HG03342 (cell line): ENCODE results near the gene MICALL2.

ENCODE experiments used
- ATAC-seq: cut with Tn5 transposase; IDR thresholded peaks from one replicate; pipeline ENCODE4 v1.9.1; 2021; ENCODE audit warnings: mild to moderate bottlenecking, moderate library complexity; ENCODE audit not compliant: unreplicated experiment

Gene MICALL2

GRCh38 chr7:1470901-1471300, 11.6 kb upstream of the MICALL2 start:
- no peak for ATAC-seq

GRCh38 chr7:1468643-1469298, 9.5 kb upstream of the MICALL2 start:
- no peak for ATAC-seq

GRCh38 chr7:1468203-1468602, 8.9 kb upstream of the MICALL2 start:
- ATAC-seq = no peak

GRCh38 chr7:1466524-1467271, 7.4 kb upstream of the MICALL2 start:
- ATAC-seq = no peak

DNA sequence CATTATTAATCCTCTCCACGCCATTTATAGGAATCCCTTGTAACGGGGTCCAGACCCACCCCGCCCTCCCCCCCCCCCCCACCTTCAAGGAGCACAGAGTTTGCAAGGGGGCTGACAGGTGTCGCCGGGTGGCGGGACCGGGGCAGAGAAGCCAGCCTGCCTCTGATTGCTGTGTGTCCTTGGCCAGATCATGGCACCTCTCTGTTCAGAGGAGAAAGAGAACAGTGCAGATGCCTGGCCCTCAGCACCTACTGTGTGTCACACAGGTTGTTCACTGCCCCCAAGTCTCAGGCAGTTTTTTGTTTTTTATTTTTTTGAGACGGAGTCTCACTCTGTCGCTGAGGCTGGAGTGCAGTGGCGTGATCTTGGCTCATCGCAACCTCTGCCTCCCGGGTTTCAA, 5.4 kb upstream of the MICALL2 start:
- no peak for ATAC-seq

GRCh38 chr7:1463676-1464223, 4.5 kb upstream of the MICALL2 start:
- ATAC-seq = no peak

DNA sequence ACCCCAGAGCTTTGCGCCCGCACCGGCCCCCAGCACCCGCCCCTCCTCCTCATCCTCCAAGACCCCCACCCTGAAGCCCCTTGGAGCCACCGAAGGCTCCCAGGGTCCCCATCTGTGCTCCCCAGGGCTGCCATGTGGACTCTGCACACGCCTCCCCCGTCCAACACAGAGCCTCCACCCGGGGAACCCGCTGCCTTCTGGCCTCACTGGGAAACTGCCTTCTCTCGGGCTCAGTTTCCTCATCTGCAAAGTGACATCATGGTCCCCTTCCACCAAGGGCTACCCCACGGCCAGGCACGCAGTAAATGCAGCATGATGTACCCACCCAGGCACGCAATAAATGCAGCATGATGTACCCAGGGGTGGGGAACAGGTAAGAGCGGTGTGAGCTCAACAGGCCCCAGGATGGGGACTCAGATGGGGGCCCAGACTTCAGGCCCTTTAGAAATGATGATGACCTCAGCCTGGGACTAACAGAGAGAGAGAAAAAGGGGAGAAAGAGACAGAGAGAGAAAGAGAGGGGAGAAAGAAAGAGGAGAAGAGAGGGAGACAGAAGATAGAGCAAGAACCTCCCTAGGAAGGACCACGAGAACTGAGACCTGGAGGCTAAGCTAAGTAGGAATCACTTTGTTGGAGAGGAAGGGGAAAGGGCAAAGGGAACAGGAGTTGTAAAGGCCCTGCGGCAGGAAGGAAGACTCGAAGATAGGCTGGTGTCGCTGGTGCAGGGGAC, 2.5 kb upstream of the MICALL2 start:
- no peak for ATAC-seq

GRCh38 chr7:1460821-1461645, 1.8 kb upstream of the MICALL2 start:
- no peak for ATAC-seq

GRCh38 chr7:1459920-1460820, 900 bp upstream of the MICALL2 start:
- ATAC-seq = peak; percentile 2

DNA sequence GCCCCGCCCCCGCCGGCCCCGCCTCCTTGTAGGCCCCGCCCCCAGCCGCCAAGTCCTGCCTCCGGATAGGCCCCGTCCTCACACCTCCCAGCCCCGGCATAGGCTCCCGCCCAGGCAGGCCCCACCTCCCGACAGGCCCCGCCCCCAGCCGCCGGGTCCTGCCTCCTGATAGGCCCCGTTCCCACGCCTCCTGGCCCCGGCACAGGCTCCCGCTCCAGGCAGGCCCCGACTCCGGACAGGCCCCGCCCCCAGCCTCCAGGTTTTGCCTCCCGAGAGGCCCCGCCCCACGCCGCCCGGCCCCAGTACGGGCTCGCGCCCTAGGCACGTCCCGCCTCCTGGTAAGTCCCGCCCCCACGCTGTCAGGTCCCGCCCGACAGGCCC, 232 bp upstream of the MICALL2 start:
- ATAC-seq = peak; percentile 91

GRCh38 chr7:1457949-1458682, 1.2 kb downstream of the MICALL2 start:
- no peak for ATAC-seq

DNA sequence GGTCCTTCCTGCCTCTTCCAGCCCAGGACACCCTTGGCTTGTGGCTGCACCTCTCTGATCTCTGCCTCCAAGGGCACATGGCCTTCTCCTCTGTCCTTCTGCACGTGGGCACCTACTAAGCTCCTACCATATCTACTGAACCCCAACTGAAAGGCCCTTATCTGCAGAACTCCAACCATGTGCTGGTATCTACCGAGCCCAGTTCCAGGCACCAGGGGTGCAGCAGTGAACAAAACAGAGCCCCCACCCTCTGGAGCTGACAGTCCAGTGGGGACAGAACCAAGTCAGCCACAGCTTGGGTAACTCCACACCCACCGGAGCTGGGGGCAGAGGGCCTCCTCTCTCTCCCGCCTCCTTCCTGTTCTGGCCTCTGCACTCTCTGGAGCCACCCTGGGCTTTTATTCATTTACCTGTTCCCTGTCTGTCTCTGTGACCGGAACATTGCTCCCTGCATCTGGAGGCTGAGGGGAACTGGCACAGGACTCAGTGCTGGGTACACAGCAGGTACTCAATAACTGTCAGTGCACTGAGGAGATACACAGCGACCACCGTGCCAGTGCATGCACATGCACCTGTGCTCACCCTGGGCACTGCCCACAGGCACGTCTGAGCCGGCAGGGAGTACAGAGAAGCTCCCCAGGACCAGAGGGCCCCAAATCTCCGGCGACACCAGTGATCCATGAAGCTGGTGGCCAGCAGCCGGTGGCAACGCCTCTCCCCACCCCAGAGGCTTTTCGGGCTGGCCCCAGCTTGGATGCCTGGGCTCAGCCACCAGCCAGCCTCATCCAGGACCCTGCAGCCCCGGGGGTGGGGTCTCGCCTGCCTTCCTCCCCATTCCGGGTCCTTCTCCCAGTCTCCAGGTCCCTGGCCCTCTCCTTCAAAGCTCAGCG, 2.0 kb downstream of the MICALL2 start:
- no peak for ATAC-seq

GRCh38 chr7:1455955-1456354, 3.3 kb downstream of the MICALL2 start:
- no peak for ATAC-seq

DNA sequence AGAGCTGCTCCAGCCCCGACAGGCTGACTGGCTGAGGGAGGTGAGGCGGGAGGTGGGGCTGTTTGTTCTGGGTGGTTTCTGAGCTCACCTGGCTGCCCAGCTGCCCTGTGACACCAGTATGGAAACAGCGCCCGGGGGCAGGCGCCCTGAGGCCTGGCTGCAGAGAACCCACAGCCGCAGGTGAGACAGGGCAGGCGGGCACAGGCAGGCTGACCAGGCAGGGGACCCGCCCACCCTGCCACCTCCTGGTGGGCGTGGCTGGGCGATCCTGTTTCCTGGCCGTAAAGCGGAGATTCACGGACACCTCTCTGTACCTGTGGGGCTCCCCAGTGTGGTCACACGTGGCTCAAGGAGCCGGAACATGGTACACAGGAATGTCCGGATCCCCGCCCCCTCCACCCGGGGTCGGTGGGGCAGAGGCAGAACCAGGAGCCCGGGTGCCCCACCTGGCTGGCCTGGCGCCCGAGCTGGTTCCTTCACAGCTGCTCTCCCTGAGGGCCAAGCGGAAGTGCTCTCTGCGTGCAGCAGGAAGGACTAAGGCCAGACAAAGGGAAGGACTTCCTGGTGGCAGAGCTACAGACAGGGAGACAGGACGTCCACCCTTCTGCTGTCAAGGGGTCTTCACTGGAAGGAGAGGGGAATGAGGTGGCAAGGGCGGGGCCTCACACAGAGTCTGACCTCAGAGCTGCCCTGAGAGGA, 3.9 kb downstream of the MICALL2 start:
- no peak for ATAC-seq

DNA sequence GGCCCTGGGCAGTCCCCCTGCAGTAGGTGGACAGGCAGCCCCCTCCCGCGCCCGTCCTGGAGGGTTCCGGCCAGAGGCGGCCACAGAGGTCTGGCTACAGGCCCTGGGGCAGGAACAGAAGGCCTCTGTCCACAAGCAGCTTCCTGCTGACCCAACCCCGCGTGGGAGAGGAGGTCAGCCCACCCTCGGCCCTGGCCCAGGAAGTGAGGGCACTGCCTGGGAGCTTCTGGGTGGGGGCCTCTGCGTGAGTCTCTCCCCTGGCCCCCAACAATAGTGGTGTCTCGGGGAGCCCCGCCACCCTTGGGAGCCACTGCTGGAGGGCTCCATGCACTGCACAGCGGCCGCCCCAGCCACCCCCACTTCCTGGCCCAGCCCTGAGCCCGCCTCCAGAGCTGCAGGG, 4.7 kb downstream of the MICALL2 start:
- no peak for ATAC-seq

DNA sequence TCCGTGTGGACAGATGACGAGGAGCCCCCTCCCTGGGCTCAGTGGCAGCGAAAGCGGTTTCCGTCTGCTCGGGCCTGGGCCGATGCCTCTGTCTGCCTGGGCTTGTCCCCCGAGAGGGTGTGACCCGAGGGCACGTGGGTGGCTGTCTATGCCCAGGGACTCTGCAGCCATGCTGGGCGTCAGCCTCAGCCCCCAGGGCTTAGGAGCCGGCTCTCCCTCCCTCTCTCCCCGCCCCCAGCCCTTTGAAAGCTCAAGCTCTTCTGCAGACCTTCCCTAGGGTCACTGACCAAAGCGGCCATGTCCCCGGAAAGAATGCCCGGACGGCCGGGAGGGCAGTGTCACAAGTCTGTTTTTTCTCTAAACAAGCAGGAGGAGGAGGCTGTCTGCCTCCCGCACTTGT, 7.1 kb downstream of the MICALL2 start:
- no peak for ATAC-seq

GRCh38 chr7:1450987-1451386, 8.3 kb downstream of the MICALL2 start:
- ATAC-seq = no peak

DNA sequence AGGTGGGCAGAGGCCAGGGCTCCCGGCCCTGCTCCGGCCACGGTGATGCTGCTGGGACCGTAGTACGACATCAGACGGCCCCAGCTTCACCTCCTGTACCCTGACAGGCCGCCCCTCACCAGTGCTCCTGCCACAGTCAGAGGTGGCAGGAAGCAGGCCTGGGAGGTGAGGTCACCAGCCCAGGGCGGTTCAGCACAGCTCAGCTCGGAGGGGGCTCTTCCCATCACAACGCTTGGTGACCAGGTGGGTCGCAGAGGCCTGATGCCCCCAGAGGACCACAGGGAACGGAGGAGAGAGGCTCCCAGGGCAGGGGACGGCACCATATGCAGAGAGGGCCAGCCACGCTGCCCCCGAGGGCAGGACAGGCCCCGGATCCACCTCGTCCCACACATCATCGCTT, 8.8 kb downstream of the MICALL2 start:
- no peak for ATAC-seq
